Fibroblast of skin of back (primary cell): ENCODE data around the gene RAB40B. TPM values are rescaled to one million over a fixed set of nuclear protein-coding genes. Genes with fewer than 3 reads are reported as not detected.
"Not testable (repeated sequence)": the region's sequence is repeated elsewhere in the genome, so short reads cannot be mapped to it uniquely, and the experiment has no call there.

ENCODE experiments used
- DNase-seq: peaks from one replicate; pipeline ENCODE4 v3.0.0-alpha.2; 2013
- polyA plus RNA-seq, 2 experiments: library from polyadenylated mRNA; unstranded; fragments of 120-200 nt; gene quantifications; one replicate each; pipeline ENCODE4 v1.2.1, GENCODE V29; 2013; ENCODE audit not compliant: insufficient read length in 2 of 2

The RAB40B gene
- polyA plus RNA-seq (2013, experiment 1 of 2; ENCODE audit: insufficient read length): 11.9 TPM
- polyA plus RNA-seq (2013, experiment 2 of 2; ENCODE audit: insufficient read length): 13.3 TPM

- DNase-seq: peak; percentile 98
These were observed at the start of gene RAB40B for GRCh38 chr17:82698065-82698973. TSS of gene RAB40B (minus strand) at chr17:82698698. CDS start at chr17:82698596, 102 bp downstream.

- no peak for DNase-seq
These were observed 47.0 kb upstream of the RAB40B start for GRCh38 chr17:82745524-82745923.

- not testable (repeated sequence) for DNase-seq
These were observed 46.2 kb upstream of the RAB40B start for GRCh38 chr17:82744736-82745135.

- DNase-seq: no peak
These were observed 45.1 kb upstream of the RAB40B start for GRCh38 chr17:82743344-82744219.

GRCh38 chr17:82740906-82741759 lies 42.6 kb upstream of the RAB40B start:
- DNase-seq: no peak

GRCh38 chr17:82737967-82738877 lies 39.7 kb upstream of the RAB40B start:
- DNase-seq: no peak

- no peak for DNase-seq
These were observed 38.1 kb upstream of the RAB40B start for GRCh38 chr17:82736511-82737185.

GRCh38 chr17:82734987-82735866 lies 36.7 kb upstream of the RAB40B start, which contains the start of gene FN3K:
TSS of gene FN3K (plus strand) at chr17:82735615. CDS start at chr17:82735637, 22 bp downstream.
- peak; percentile 39 for DNase-seq

GRCh38 chr17:82732118-82732743 lies 33.7 kb upstream of the RAB40B start:
- DNase-seq: no peak

GRCh38 chr17:82729479-82730260 lies 31.2 kb upstream of the RAB40B start:
- no peak for DNase-seq

GRCh38 chr17:82726427-82726826 lies 27.9 kb upstream of the RAB40B start:
- DNase-seq: no peak

- DNase-seq: no peak
These were observed 24.8 kb upstream of the RAB40B start for GRCh38 chr17:82723169-82723807.

- DNase-seq: no peak
These were observed 24.0 kb upstream of the RAB40B start for GRCh38 chr17:82722341-82723013.

GRCh38 chr17:82720204-82720603 lies 21.7 kb upstream of the RAB40B start:
- no peak for DNase-seq

GRCh38 chr17:82718986-82719685 lies 20.6 kb upstream of the RAB40B start:
- DNase-seq: no peak
